Testis (tissue), 3 donors: ENCODE data around the gene RRP36. TPM values are rescaled to one million over a fixed set of nuclear protein-coding genes. Genes with fewer than 3 reads are reported as not detected.

ENCODE experiments used
- DNase-seq: peaks from one replicate; pipeline ENCODE4 v3.0.0-alpha.2; 2019
- H3K27ac ChIP-seq, 2 donors: fragments of 200-600 bp; sonication (generic); one replicate each; pipeline ENCODE4 v1.5.1; 2019
- H3K27me3 ChIP-seq: fragments of 200-600 bp; sonication (generic); one replicate; pipeline ENCODE4 v1.5.1; 2019
- H3K36me3 ChIP-seq: fragments of 200-600 bp; sonication (generic); one replicate; pipeline ENCODE4 v1.5.1; 2017; ENCODE audit warnings: low read depth; ENCODE audit errors: missing control alignments
- H3K4me1 ChIP-seq: fragments of 200-600 bp; sonication (generic); one replicate; pipeline ENCODE4 v1.5.1; 2019
- H3K4me3 ChIP-seq, 2 donors: fragments of 200-600 bp; sonication (generic); one replicate each; pipeline ENCODE4 v1.5.1; 2017 to 2019
- H3K9me3 ChIP-seq: fragments of 200-600 bp; sonication (generic); one replicate; pipeline ENCODE4 v1.5.1; 2017
- POLR2A ChIP-seq: fragments of 450-650 bp; IDR thresholded peaks from one replicate; pipeline ENCODE4 v1.6.1; 2017; ENCODE audit warnings: antibody characterized with exemption, mild to moderate bottlenecking, moderate library complexity
- WGBS, 2 donors: methylation state at CpG; one replicate each; pipeline ENCODE4 v1.1.5; 2018; 5-methylcytosine and 5-hydroxymethylcytosine counted together
- intact Hi-C: fragments of 100-400 bp; cut with DNase I; formaldehyde crosslinking; loops from one replicate; pipeline ENCODE4 v1.15.1; 2023; ENCODE audit warnings: low total_unique reads
- polyA plus RNA-seq: library from polyadenylated mRNA; stranded (reverse); fragments of 350-450 nt; fragmentation: Illumina TruSeq; extraction: RNeasy Lipid Tissue Mini Kit (QIAGEN cat#74804); gene quantifications from one replicate; pipeline ENCODE4 v1.2.3, GENCODE V29; 2014; ENCODE audit warnings: low read depth, low replicate concordance; ENCODE audit not compliant: insufficient read depth
- total RNA-seq, 2 donors: library from RNA; depleted of rRNA; stranded (reverse); fragments of >200 nt; gene quantifications; one replicate each; pipeline ENCODE4 v1.2.3, GENCODE V29; 2016
- TF ChIP-seq, protein P1 (sequence below), 3 experiments: fragments of 450-650 bp in 2 of 3; fragments of 200-600 bp in 1 of 3; sonication (generic) in 1 of 3; IDR thresholded peaks; one replicate each; pipeline ENCODE4 v1.5.1; 2016 to 2019; ENCODE audit warnings: antibody characterized with exemption in 3 of 3, mild to moderate bottlenecking in 2 of 3, moderate library complexity in 1 of 3

RRP36 gene
- total and polyA plus RNA-seq, 3 donors from 2014 or later = 34.2 to 49.5 (median 39.9) TPM

DNA sequence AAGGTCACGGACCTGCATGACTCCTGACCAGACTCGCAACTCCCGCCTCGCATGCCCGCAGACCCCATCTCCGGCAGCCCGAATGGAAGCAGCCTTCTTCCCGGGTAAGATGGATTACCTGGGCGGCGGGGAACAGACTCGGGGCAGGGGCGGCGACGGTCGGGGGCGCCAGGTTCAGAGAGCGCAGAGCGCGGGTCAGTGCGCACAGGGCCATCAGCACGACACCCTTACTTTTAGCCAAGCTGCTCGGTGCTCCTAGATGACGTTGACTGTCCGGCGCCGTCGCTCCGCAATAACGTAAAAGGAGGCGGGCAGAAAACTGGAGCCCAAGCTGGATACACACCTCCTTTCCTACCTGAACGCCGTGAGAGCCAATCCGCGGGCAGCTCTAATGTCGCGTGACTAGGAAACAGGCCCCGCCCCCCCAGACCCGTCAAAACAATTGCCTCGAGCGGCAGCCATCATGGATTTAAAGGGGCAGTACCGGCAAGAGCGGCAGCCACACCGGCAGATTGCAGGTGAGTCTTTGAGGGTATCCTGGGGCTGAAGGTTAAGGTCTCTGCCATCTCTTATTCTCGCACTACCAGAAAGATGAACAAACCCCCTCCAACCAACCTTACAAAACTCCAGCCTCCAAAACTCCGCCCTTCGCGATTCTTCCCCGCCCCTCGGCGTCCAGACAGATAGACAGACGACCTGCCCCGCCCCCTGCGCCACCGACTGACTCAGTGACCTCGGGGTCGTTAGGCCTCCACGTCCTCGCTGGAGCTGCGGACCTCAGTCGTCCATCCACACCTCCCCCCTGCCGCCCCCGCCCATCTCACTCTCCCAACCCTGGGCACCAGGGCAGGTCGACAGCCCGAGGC, 38.0 kb downstream of the RRP36 start, which contains the start of the genes KLC4 and MRPL2:
KLC4 (plus strand) TSS at position 464 of the 866 bp plus-strand sequence. CDS start 1,705 bp downstream, outside the sequence.
MRPL2 (minus strand) TSS at position 267 of the 866 bp plus-strand sequence; CDS start at position 214, 53 bp downstream.
- intact Hi-C loops = no loop called here
- Histone ChIP-seq H3K4me3 (peak within 1 kb of the TSS; percentile 87 to 94), H3K9me3 (no peaks in the 10 kb centered on the region), H3K4me1 (peaks cover 22% of the 10 kb centered on the region), H3K27ac (peak within 1 kb of the TSS; percentile 80 to 93), H3K36me3 (no peaks in the 10 kb centered on the region), H3K27me3 (no peaks in the 10 kb centered on the region)
- 0% methylated on average over 20 to 64 of the region's 64 CpGs for WGBS, 2 donors
- TF ChIP-seq, protein P1, sequence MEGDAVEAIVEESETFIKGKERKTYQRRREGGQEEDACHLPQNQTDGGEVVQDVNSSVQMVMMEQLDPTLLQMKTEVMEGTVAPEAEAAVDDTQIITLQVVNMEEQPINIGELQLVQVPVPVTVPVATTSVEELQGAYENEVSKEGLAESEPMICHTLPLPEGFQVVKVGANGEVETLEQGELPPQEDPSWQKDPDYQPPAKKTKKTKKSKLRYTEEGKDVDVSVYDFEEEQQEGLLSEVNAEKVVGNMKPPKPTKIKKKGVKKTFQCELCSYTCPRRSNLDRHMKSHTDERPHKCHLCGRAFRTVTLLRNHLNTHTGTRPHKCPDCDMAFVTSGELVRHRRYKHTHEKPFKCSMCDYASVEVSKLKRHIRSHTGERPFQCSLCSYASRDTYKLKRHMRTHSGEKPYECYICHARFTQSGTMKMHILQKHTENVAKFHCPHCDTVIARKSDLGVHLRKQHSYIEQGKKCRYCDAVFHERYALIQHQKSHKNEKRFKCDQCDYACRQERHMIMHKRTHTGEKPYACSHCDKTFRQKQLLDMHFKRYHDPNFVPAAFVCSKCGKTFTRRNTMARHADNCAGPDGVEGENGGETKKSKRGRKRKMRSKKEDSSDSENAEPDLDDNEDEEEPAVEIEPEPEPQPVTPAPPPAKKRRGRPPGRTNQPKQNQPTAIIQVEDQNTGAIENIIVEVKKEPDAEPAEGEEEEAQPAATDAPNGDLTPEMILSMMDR (IDR thresholded peaks at IDR 0.05) = peak in 1 of 3 experiments; percentile 21
- TF ChIP-seq POLR2A = peak; percentile 21
- DNase-seq = peak; percentile 99

GRCh38 chr6:43060034-43060754, 38.8 kb downstream of the RRP36 start:
- no peaks in the 10 kb centered on the region for H3K27me3 ChIP-seq
- H3K9me3 ChIP-seq = no peaks in the 10 kb centered on the region
- H3K27ac ChIP-seq = peak overlapping the region; percentile 80 to 93
- 4 to 5% methylated on average over 15 of the region's 15 CpGs for WGBS, 2 donors
- H3K36me3 ChIP-seq = no peaks in the 10 kb centered on the region
- intact Hi-C loops = no loop called here
- DNase-seq = no peak
- H3K4me3 ChIP-seq = peak overlapping the region; percentile 87 to 94
- TF ChIP-seq, protein P1 (IDR thresholded peaks at IDR 0.05) = no peak
- TF ChIP-seq POLR2A = no peak
- H3K4me1 ChIP-seq = peaks cover 20% of the 10 kb centered on the region

GRCh38 chr6:43060755-43061633, 39.6 kb downstream of the RRP36 start:
- intact Hi-C loops = no loop called here

DNA sequence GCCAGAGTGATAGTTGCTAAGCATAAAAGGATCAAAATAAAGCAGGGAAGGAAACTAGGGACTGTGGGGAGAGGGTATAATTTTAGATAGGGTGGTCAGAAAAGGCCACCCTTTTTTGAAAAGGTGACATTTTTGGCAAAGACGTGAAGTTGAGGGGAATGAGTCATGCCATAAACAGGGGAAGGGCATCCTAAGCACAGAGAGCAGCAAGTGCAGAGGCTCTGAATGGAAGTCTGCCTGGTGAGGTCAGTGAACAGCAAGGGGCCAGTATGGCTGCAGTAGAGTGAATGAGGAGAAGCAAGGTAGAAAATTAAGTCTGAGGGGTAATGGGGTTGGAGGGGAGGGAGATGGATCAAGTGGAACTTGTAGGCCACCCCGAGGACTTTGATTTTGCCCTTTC, 40.4 kb downstream of the RRP36 start:
- DNase-seq = no peak
- no peak overlapping the region for H3K4me3 ChIP-seq
- H3K9me3 ChIP-seq = no peaks in the 10 kb centered on the region
- H3K4me1 ChIP-seq = peaks cover 20% of the 10 kb centered on the region
- intact Hi-C loops = no loop called here
- no peaks in the 10 kb centered on the region for H3K27me3 ChIP-seq
- TF ChIP-seq, protein P1 (IDR thresholded peaks at IDR 0.05) = no peak
- no peak for TF ChIP-seq POLR2A
- no peaks in the 10 kb centered on the region for H3K36me3 ChIP-seq
- 76 to 82% methylated on average over 2 of the region's 2 CpGs for WGBS, 2 donors
- no peak overlapping the region for H3K27ac ChIP-seq

More at GRCh38 chr6:43060755-43061633, 39.6 kb downstream of the RRP36 start:
- no peaks in the 10 kb centered on the region for H3K27me3 ChIP-seq
- H3K4me1 ChIP-seq = peaks cover 20% of the 10 kb centered on the region
- H3K4me3 ChIP-seq = peak overlapping the region in 1 of 2 donors; percentile 87
- 81 to 87% methylated on average over 9 to 12 of the region's 12 CpGs for WGBS, 2 donors
- DNase-seq = no peak
- H3K9me3 ChIP-seq = no peaks in the 10 kb centered on the region
- H3K27ac ChIP-seq = peak overlapping the region in 1 of 2 donors; percentile 80
- H3K36me3 ChIP-seq = no peaks in the 10 kb centered on the region
- TF ChIP-seq, protein P1 (IDR thresholded peaks at IDR 0.05) = no peak
- no peak for TF ChIP-seq POLR2A
